IPS-NIHi7 (cell line): Measurements from ENCODE around the gene PCSK6.
"Not testable (repeated sequence)": the region's sequence is repeated elsewhere in the genome, so short reads cannot be mapped to it uniquely, and the experiment has no call there.

Source experiments
- DNase-seq: peaks from one replicate; pipeline ENCODE4 v3.0.0; 2012; ENCODE audit warnings: mixed read lengths; ENCODE audit errors: extremely low spot score

PCSK6 gene

GRCh38 chr15:101463696-101464095 lies 25.8 kb downstream of the PCSK6 start:
- DNase-seq = not testable (repeated sequence)

GRCh38 chr15:101463270-101463669 lies 26.2 kb downstream of the PCSK6 start:
- DNase-seq = no peak

- DNase-seq = no peak
Measured at GRCh38 chr15:101461097-101461496, 28.4 kb downstream of the PCSK6 start.

- no peak for DNase-seq
Measured at GRCh38 chr15:101459579-101460300, 29.8 kb downstream of the PCSK6 start.

DNA sequence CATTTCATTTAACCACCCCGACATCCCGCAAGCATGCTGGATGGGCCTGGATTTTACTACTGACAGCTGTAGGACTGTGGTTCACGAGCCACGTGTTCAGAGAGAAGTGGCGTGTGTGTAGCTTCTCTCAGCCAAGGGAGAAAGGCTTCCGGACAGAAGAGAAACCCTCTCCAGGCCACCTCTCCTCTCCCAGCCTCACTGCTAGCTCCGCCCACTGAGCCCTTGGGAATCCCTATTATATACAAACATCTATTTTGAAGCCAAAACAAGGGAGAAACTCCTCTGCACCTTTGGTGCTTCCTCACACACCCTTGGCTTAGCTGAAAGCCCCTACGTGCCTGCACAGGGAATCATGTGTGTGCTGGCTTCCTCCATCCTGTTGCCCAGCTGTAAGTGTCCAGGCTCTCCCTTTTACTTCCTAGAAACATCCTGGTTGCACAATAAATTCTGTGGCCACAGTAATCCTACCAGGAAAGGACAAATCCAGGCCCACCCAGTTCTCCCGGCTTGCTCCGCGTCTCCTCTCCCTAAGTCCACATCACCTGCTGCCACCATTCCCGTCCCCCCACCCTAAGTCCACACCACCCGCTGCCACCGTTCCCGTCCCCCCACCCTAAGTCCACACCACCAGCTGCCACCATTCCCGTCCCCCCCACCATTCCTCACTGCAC lies 30.5 kb downstream of the PCSK6 start:
- DNase-seq = no peak

GRCh38 chr15:101458158-101458900 lies 31.2 kb downstream of the PCSK6 start:
- DNase-seq = no peak

- no peak for DNase-seq
Measured at GRCh38 chr15:101457696-101458095, 31.8 kb downstream of the PCSK6 start.

- no peak for DNase-seq
Measured at GRCh38 chr15:101456057-101456739, 33.3 kb downstream of the PCSK6 start.

GRCh38 chr15:101455291-101456025 lies 34.0 kb downstream of the PCSK6 start:
- no peak for DNase-seq

- DNase-seq = not testable (repeated sequence)
Measured at GRCh38 chr15:101454781-101455180, 34.7 kb downstream of the PCSK6 start.

GRCh38 chr15:101454365-101454764 lies 35.1 kb downstream of the PCSK6 start:
- no peak for DNase-seq

- no peak for DNase-seq
Measured at GRCh38 chr15:101453123-101454120, 36.1 kb downstream of the PCSK6 start.

GRCh38 chr15:101452572-101452971 lies 36.9 kb downstream of the PCSK6 start:
- DNase-seq = no peak

GRCh38 chr15:101451846-101452245 lies 37.7 kb downstream of the PCSK6 start:
- no peak for DNase-seq

DNA sequence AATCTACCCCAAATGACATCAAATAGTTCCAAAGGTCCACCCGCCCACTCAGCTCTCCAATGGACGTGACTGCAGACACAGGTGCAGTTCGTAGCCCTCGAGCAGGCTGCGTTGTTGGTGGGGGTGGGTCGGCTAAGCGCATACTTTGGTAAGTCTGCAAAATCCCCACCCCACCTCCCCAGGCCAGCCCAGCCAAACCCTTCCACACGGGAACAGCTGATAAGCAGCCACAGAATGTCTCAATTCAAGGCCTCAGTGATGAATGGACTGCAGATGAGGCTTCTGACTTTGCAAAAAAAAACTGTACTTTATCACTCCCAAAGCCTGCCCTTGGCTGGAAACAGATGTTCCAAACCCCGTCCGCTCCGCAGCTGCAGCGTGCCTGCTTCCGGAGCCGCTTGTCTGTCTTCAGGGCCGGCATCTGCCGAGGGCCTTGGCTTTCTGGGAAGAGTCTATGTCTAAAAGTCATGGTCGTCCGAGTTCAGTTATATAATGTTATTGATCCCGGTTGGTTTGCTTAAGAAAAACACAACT lies 38.2 kb downstream of the PCSK6 start:
- no peak for DNase-seq

GRCh38 chr15:101450403-101451265 lies 38.9 kb downstream of the PCSK6 start:
- no peak for DNase-seq

DNA sequence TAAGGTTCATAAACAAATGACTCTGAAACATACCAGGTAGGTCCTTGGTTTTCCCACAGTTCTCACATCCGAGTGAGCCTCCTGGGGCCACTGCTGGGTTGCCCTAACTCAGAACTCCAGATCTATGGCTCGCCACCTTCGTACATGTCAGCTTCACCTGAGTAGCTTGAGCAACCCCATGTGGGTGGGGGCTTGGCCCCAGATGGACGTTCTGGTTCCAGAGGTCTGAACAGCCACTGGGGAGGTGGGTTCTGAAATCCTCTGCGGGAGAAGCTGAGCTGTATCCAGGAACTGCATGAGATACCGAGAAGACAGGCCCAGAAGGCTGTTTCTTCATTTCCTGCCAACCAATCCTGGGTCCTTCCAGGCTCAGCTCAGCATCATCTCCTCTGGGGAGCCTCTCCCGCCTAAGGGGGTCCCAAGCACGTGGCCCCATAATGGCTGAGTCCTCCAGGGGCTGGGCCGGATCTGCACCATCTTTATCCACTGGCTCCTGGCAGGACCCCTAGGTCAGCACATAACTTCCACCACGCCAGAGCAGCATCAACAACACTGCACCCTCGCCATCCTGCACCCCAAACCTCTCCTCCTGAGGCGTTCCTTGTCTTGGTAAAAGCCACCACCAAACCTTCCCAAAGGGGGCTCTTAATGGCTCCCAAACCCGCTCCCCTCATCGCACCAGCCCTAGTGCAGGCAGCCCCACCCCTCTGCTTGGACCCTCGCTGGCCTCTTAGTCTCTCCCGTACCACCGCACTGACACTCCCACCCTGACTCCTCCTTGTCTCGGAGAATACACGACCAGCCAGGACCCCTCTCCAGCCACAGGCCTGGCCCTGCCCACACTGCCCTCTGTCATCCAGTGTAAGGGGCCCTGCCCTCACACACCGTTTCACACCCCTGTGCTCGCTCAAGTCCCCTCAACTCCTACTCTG lies 39.8 kb downstream of the PCSK6 start:
- no peak for DNase-seq

DNA sequence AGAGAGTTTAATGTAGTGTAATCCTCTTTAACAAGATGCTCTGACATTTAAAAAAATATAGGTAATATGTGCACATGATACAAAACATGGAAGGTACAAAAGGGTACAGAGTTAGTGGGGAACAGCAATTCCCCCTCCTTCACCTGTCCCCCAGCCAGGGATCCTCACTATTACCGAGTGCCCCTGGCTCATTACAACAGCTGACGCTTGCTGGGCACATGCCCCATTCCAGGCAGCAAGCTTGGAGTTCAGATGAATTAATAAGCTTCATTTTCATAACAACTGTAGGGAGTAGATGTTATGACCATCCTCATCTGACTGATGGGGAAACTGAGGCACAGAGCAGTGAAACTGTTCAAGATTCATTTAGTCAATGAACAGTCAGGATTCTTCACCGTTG lies 41.2 kb downstream of the PCSK6 start:
- DNase-seq = no peak
